GM10248 (cell line): ENCODE results near the gene SPAG9.

Experiments
- CTCF ChIA-PET: fragments of 300-600 bp; sonication (Branson Sonifier 250); formaldehyde crosslinking; extraction: SDS; loops from one replicate; lab custom pipeline; 2021; ENCODE audit warnings: antibody characterized with exemption; lab: Yijun Ruan, JAX
- POLR2A ChIA-PET: fragments of 350-650 bp; sonication (Branson Sonifier 250); formaldehyde crosslinking; extraction: SDS; loops from one replicate; lab custom pipeline; 2020; ENCODE audit warnings: antibody characterized with exemption; lab: Yijun Ruan, JAX
- DNase-seq: peaks from one replicate; pipeline ENCODE4 v3.0.0; 2012; ENCODE audit errors: extremely low spot score
- TF ChIP-seq, protein P1 (sequence below): IDR thresholded peaks from 2 replicates; pipeline ENCODE4 v1.5.1; 2012; ENCODE audit warnings: mild to moderate bottlenecking, low read depth; ENCODE audit errors: extremely low read depth, missing control alignments, control extremely low read depth

The SPAG9 gene

DNA sequence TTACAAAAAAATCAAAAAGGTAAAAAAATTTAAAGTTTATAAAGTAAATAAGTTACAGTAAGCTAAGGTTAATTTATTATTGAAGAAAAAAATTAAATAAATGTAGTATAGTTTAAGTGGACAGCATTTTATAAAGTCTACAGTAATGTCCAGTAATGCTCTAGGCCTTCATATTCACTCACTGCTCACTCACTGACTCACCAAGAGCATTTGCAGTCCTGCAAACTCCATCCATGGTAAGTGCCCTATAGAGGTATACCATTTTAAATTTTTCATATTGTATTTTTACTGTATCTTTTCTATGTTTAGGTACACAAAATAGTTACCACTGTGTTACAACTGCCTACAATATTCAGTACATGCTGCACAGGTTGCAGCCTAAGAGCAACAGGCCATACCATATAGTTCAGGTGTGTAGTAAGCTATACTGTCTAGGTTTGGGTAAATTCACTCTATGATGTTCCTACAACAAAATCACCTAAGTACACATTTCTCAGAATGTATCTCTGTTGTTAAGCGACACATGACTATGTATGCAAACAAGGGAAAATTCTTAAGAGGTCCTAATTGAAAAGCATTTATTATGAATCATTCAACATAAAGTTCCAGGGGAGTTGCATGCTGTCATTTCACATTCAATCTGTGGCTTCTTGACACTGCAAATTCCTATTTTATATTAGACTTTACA, 92.3 kb downstream of the SPAG9 start:
- TF ChIP-seq, protein P1, sequence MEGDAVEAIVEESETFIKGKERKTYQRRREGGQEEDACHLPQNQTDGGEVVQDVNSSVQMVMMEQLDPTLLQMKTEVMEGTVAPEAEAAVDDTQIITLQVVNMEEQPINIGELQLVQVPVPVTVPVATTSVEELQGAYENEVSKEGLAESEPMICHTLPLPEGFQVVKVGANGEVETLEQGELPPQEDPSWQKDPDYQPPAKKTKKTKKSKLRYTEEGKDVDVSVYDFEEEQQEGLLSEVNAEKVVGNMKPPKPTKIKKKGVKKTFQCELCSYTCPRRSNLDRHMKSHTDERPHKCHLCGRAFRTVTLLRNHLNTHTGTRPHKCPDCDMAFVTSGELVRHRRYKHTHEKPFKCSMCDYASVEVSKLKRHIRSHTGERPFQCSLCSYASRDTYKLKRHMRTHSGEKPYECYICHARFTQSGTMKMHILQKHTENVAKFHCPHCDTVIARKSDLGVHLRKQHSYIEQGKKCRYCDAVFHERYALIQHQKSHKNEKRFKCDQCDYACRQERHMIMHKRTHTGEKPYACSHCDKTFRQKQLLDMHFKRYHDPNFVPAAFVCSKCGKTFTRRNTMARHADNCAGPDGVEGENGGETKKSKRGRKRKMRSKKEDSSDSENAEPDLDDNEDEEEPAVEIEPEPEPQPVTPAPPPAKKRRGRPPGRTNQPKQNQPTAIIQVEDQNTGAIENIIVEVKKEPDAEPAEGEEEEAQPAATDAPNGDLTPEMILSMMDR, result no peak
- ChIA-PET CTCF (interaction anchor here (0.7 to 1.3 kb wide), 7 partner anchors 11 to 125 kb away, joined by 3 to 5 read pairs (median 4); partner anchors contain the start of gene NME1), POLR2A (no interaction called here)
- DNase-seq, result no peak

DNA sequence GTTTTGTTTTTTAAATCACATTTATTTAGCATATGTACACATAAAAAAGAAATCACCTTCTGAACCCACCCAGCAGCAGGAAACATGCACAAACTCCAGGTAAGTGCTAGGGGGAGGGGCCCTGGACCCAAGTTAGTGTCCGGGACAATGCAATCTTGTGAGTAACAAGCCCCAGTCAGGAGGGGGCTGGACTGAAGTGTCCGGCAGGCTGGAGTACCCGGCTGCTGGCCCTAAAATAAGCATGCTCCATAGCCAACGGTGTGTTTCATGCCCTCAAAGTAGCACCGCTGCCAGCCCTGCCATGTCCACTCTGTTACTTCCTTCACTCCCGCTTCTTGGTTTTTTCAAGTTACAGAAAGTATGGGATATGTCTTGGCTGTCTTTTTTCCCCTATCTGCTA, 102.1 kb downstream of the SPAG9 start:
- CTCF ChIA-PET, result interaction anchor here (1.5 kb wide), 1 partner anchor 17 kb away, joined by 3 read pairs; no protein-coding TSS in a partner anchor
- TF ChIP-seq, protein P1, result no peak
- POLR2A ChIA-PET, result no interaction called here
- DNase-seq, result no peak

DNA sequence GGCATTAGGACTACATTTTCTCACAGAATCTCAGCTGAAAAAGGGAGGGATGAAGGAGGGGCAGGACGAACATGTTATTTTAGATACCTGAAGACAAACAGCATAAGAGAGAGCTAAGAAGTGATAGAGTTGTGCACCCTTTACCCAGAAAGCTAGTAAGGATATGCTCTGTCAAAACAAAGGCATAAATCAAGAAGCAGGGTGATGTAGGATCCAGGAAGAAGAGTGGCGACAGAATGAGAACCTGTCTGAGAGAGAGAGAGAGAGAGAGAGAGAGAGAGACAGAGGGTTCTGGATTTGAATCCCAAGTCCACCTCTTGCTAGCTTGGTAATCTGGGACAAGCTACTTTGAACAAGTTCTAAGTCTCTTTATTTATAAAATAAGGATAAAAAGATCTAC, 103.4 kb downstream of the SPAG9 start:
- TF ChIP-seq, protein P1, result no peak
- DNase-seq, result no peak
- CTCF ChIA-PET, result interaction anchor here (0.7 to 1.8 kb wide), 8 partner anchors 9 to 51 kb away, joined by 3 to 6 read pairs (median 4); no protein-coding TSS in a partner anchor
- POLR2A ChIA-PET, result no interaction called here

DNA sequence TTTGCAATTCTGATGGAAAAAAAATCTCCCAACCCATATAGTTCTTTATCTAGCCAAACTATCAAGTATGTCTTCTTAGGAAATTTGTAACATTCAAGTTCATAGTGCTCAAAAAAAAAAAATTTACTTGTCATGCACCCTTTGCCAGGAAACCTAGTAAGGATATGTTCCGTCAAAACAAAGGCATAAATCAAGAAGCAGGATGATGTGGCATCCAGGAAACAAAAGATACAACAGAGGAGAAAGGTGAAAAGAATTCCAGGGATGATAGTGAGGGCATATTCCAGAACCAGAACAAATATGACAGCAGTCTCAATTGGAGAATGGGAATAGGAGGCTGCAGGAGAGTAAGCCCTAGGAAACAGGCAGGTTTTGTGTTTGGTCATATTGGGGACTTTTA, 104.6 kb downstream of the SPAG9 start:
- POLR2A ChIA-PET, result no interaction called here
- TF ChIP-seq, protein P1, result no peak
- CTCF ChIA-PET, result no interaction called here
- DNase-seq, result no peak

DNA sequence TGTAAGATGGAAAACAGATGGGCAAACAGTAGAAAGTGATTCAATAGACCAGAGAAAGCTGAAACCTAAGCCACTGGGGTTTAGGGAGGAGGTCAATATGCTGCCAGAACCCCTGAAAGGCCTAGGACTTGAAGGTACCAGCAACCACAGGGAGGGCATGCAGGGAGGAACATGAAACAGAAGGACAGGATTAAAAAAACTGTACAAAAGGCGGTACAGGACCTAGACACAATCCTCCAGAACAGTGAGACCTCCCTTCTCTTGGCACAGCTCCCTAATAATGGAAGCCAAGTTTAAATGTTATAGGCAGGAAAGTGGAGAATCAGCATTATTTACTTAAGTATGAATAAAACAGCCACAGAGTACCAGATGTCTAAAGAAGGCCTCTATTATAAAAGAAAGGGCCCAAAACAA, 105.5 kb downstream of the SPAG9 start:
- CTCF ChIA-PET, result interaction anchor here (0.9 to 3.3 kb wide), 9 partner anchors 11 to 138 kb away, joined by 3 to 28 read pairs (median 4); partner anchors contain the start of gene NME1
- no peak for DNase-seq
- POLR2A ChIA-PET, result interaction anchor here (0.5 kb wide), 1 partner anchor 16 kb away, joined by 3 read pairs; no protein-coding TSS in a partner anchor
- TF ChIP-seq, protein P1, result no peak

DNA sequence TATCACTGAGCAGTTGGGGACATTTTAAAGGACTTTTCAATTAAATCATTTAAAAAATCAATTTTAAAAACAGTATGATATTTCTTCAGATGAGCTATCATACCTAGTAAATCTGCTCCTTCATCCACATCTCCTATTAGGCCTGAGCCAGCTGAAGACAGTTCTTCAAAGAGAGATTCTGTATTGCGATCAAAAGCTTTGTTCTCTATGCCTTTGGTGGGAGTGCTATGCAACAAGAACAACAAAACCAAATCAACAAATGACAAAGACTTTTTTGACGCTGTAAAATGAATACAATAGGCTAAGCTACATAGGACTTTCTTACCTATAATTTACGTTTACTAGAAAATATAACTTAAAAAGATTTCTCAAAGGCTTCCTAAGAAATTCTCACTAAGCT, 106.5 kb downstream of the SPAG9 start:
- no peak for DNase-seq
- ChIA-PET CTCF (interaction anchor here (0.8 to 3.3 kb wide), 12 partner anchors 10 to 139 kb away, joined by 3 to 28 read pairs (median 4); partner anchors contain the start of gene NME1), POLR2A (interaction anchor here (0.5 kb wide), 1 partner anchor 156 kb away, joined by 8 read pairs; no protein-coding TSS in a partner anchor)
- TF ChIP-seq, protein P1, result no peak
